K562 (cell line): ENCODE results near the gene CCL5. TPM values are rescaled to one million over a fixed set of nuclear protein-coding genes. Genes with fewer than 3 reads are reported as not detected.

Experiments
- ATAC-seq: fragments of 200-7000 bp; cut with Tn5 transposase; 3 replicates; pipeline ENCODE4 v1.9.1; 2020; ENCODE audit warnings: moderate library complexity
- BruUV-seq: library from RNA; stranded (reverse); fragments of 400-500 nt; replicated peaks from 2 replicates; lab custom pipeline; 2021; lab: Mats Ljungman, UMichigan
- CTCF ChIA-PET: fragments of 300-600 bp; formaldehyde crosslinking; extraction: SDS; loops from one replicate; lab custom pipeline; 2021; ENCODE audit warnings: low intra/inter-chr PET ratio; lab: Yijun Ruan, JAX
- POLR2A ChIA-PET: fragments of 300-600, 350-650 bp; sonication (Branson Sonifier 250); formaldehyde crosslinking; extraction: SDS; loops from one replicate; lab custom pipeline; 2021; ENCODE audit warnings: antibody characterized with exemption, inconsistent platforms; lab: Yijun Ruan, JAX
- DNase-seq, 4 experiments: peaks; one replicate each; pipeline versions ENCODE4 v3.0.0 to v3.0.0-alpha.2; 2011 to 2018; ENCODE audit warnings: low spot score in 3 of 4, mixed read lengths in 3 of 4; ENCODE audit errors: extremely low read depth in 1 of 4
- FAIRE-seq: peaks from 2 replicates; lab custom pipeline; 2011; peaks lifted over from hg19 to GRCh38; lab: Jason Lieb, UNC
- H2AFZ ChIP-seq: 2 replicates; pipeline ENCODE4 v1.6.0; 2011; ENCODE audit warnings: low read depth, low read length, control low read depth, inconsistent platforms
- H3K27ac ChIP-seq: fragments of 200-600 bp; 3 replicates; pipeline ENCODE4 v1.8.0; 2011; ENCODE audit warnings: low read depth, mild to moderate bottlenecking, control low read depth, inconsistent platforms, low read length, moderate library complexity, mixed read lengths; ENCODE audit errors: extremely low read depth
- H3K27me3 ChIP-seq, 2 experiments: fragments of 300-600 bp in 1 of 2; 2 replicates in 1 of 2; 3 replicates in 1 of 2; pipeline versions ENCODE4 v1.6.0 to v1.8.0; 2011; ENCODE audit warnings: inconsistent platforms in 2 of 2, low read length in 2 of 2, mild to moderate bottlenecking in 1 of 2, mixed read lengths in 1 of 2, moderate library complexity in 1 of 2; ENCODE audit not compliant: control insufficient read depth in 2 of 2, insufficient read depth in 2 of 2
- H3K36me3 ChIP-seq: fragments of 300-600 bp; 3 replicates; pipeline ENCODE4 v1.8.0; 2011; ENCODE audit warnings: mild to moderate bottlenecking, low read length, inconsistent platforms; ENCODE audit not compliant: control insufficient read depth, insufficient read depth
- H3K4me1 ChIP-seq, 2 experiments: fragments of 200-600 bp in 1 of 2; replicated peaks in 1 of 2; 2 replicates in 1 of 2; 3 replicates in 1 of 2; pipeline versions ENCODE4 v1.5.1 to v1.8.0; 2011; ENCODE audit warnings: inconsistent platforms in 2 of 2, low read length in 2 of 2, mild to moderate bottlenecking in 1 of 2, mixed read lengths in 1 of 2, moderate library complexity in 1 of 2; ENCODE audit not compliant: control insufficient read depth in 2 of 2, insufficient read depth in 2 of 2
- H3K4me2 ChIP-seq: 2 replicates; pipeline ENCODE4 v1.6.1; 2011; ENCODE audit warnings: low read length, control low read depth, inconsistent platforms, mixed read lengths; ENCODE audit not compliant: insufficient read depth
- H3K4me3 ChIP-seq: fragments of 200-600 bp; sonication (generic), shearing (Covaris generic); 2 replicates; pipeline ENCODE4 v1.5.1; 2016; ENCODE audit warnings: control low read depth, inconsistent platforms
- H3K79me2 ChIP-seq: fragments of 200-600 bp; 3 replicates; pipeline ENCODE4 v1.8.0; 2011; ENCODE audit warnings: low read length, inconsistent platforms; ENCODE audit not compliant: control insufficient read depth, insufficient read depth
- H3K9ac ChIP-seq, 2 experiments: 2 replicates each; pipeline versions ENCODE4 v1.6.0 to v1.6.1; 2011; ENCODE audit warnings: low read depth in 2 of 2, low read length in 2 of 2, control low read depth in 1 of 2, inconsistent platforms in 1 of 2, mild to moderate bottlenecking in 1 of 2, mixed read lengths in 1 of 2; ENCODE audit not compliant: insufficient read depth in 1 of 2
- H3K9me1 ChIP-seq: one replicate; pipeline ENCODE4 v1.6.0; 2011; ENCODE audit warnings: inconsistent platforms, mild to moderate bottlenecking, low read length, moderate library complexity; ENCODE audit not compliant: control insufficient read depth, insufficient read depth
- H3K9me3 ChIP-seq: replicated peaks from 2 replicates; pipeline ENCODE4 v1.5.1; 2011; ENCODE audit warnings: low read depth, low read length, inconsistent platforms; ENCODE audit not compliant: control insufficient read depth, insufficient read depth
- H4K20me1 ChIP-seq: replicated peaks from 2 replicates; pipeline ENCODE4 v1.6.1; 2011; ENCODE audit warnings: low read length, inconsistent platforms, mixed read lengths; ENCODE audit not compliant: control insufficient read depth, insufficient read depth
- ESRRA ChIP-seq: fragments of 450-650 bp; IDR thresholded peaks from 2 replicates; pipeline ENCODE4 v1.6.1; 2014; ENCODE audit warnings: low read depth, mild to moderate bottlenecking, moderate library complexity, borderline replicate concordance
- HDAC2 ChIP-seq: fragments of 450-650 bp; IDR thresholded peaks from 2 replicates; pipeline ENCODE4 v1.6.1; 2016; ENCODE audit warnings: mild to moderate bottlenecking
- NRF1 ChIP-seq, 2 experiments: fragments of 450-650 bp; IDR thresholded peaks in 1 of 2; conservative IDR thresholded peaks in 1 of 2; 2 replicates each; pipeline ENCODE4 v1.6.1; 2014; ENCODE audit warnings: mild to moderate bottlenecking in 2 of 2
- RAD51 ChIP-seq: fragments of 450-650 bp; IDR thresholded peaks from 2 replicates; pipeline ENCODE4 v1.7.1; 2016; ENCODE audit warnings: low read depth, mild to moderate bottlenecking, borderline replicate concordance
- ZBTB7A ChIP-seq: IDR thresholded peaks from 2 replicates; pipeline ENCODE4 v1.6.1; 2011; ENCODE audit warnings: low read depth, mild to moderate bottlenecking, low read length, moderate library complexity, borderline replicate concordance; ENCODE audit not compliant: control insufficient read depth
- ZNF197 ChIP-seq: fragments of 200-800 bp; sonication (Bioruptor generic); IDR thresholded peaks from 2 replicates; pipeline ENCODE4 v1.6.1; 2016; ENCODE audit warnings: low read depth, missing genetic modification characterization, missing compliant biosample characterization
- ZNF280B ChIP-seq: fragments of 250-450 bp; sonication (Bioruptor Pico); IDR thresholded peaks from 2 replicates; pipeline ENCODE4 v1.5.1; 2021; ENCODE audit warnings: mild to moderate bottlenecking
- ZNF639 ChIP-seq, 2 experiments: fragments of 200-800 bp in 1 of 2; sonication (Bioruptor generic) in 1 of 2; sonication (generic) in 1 of 2; formaldehyde crosslinking in 1 of 2; IDR thresholded peaks in 1 of 2; conservative IDR thresholded peaks in 1 of 2; 2 replicates each; pipeline versions ENCODE4 v1.5.0 to v1.6.1; 2016 to 2020; ENCODE audit warnings: missing compliant biosample characterization in 1 of 2, missing genetic modification characterization in 1 of 2, missing genetic modification reagents in 1 of 2
- WGBS: fragments of 100-300 bp; shearing (Covaris generic); methylation state at CpG from one replicate; pipeline ENCODE4 v1.1.6; 2016; ENCODE audit warnings: low coverage, mixed read lengths; ENCODE audit not compliant: insufficient coverage; ENCODE audit errors: missing lambda C conversion rate; 5-methylcytosine and 5-hydroxymethylcytosine counted together
- in situ Hi-C: fragments of 300-500 bp; cut with MboI; formaldehyde crosslinking; loops from 4 replicates; pipeline ENCODE4 v1.15.0; 2018; ENCODE audit warnings: inconsistent platforms, mixed read lengths
- intact Hi-C: fragments of 100-400 bp; cut with micrococcal nuclease; formaldehyde crosslinking; loops from 2 replicates; pipeline ENCODE4 v1.14.2; 2022
- polyA plus RNA-seq, 8 experiments: library from polyadenylated mRNA; depleted of rRNA in 4 of 8; stranded (reverse) in 5 of 8; unstranded in 3 of 8; fragments of >200 nt; fragmentation: Nextera tagmentation in 2 of 8; fragmentation: Illumina TruSeq in 1 of 8; extraction: Ambion mirVana in 2 of 8; extraction: Trizol in 1 of 8; gene quantifications; 2 replicates each; pipeline versions ENCODE4 v1.2.1 to v1.2.3, GENCODE V29; 2011 to 2014; ENCODE audit warnings: inconsistent platforms in 1 of 8, missing spikeins in 1 of 8
- total RNA-seq, 7 experiments: library from RNA; depleted of rRNA in 6 of 7; stranded (reverse); fragments of >200 nt in 6 of 7; fragmentation: Illumina TruSeq in 2 of 7; extraction: Trizol in 2 of 7; gene quantifications; 2 replicates each; pipeline versions ENCODE4 v1.2.1 to v1.2.3, GENCODE V29; 2011 to 2021; ENCODE audit warnings: low replicate concordance in 1 of 7
- TF ChIP-seq, protein P1 (sequence below): fragments of 250-450 bp; sonication (Bioruptor Pico); IDR thresholded peaks from 2 replicates; pipeline ENCODE4 v1.8.0; 2022; ENCODE audit warnings: inconsistent platforms, mild to moderate bottlenecking, moderate library complexity, borderline replicate concordance
- TF ChIP-seq, protein P2 (sequence below), 3 experiments: fragments of 200-800 bp in 1 of 3; fragments of 250-450 bp in 1 of 3; fragments of 450-650 bp in 1 of 3; sonication (Bioruptor Pico) in 1 of 3; sonication (Bioruptor generic) in 1 of 3; formaldehyde crosslinking in 1 of 3; IDR thresholded peaks; 2 replicates each; pipeline versions ENCODE4 v1.6.1 to v1.8.0; 2016 to 2022; ENCODE audit warnings: mild to moderate bottlenecking in 2 of 3, missing genetic modification characterization in 2 of 3, missing compliant biosample characterization in 1 of 3, moderate library complexity in 1 of 3
- TF ChIP-seq, protein P3 (sequence below): fragments of 250-450 bp; sonication (Bioruptor Pico); IDR thresholded peaks from 2 replicates; pipeline ENCODE4 v1.4.0; 2020; ENCODE audit warnings: mild to moderate bottlenecking, moderate library complexity

Gene CCL5
- total and polyA plus RNA-seq, 9 of the 15 experiments (the other 6 are each of a cell fraction or from before 2014, with no cell fraction given) = 0.18 to 0.59 (median 0.45) TPM; not detected in 1

DNA sequence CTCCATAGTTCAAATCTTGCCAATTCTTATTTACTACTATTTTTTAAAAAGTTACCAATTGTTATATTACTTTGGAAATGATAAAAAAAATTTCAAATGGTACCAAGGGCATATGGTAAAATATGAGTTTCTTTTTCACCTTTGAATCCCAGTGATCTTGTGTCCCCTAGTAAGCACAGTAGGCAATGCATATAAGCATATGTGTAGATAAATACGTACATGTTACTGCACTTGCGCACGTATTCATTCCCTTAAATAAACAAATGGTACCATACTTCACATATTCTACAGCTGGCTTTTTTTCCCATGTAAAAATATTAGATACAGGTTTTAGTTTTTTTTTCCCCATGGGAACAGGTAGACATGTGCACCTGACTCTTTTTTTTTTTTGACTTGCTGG is 39.1 kb downstream of the CCL5 start:
- no peaks in the 10 kb centered on the region for H3K9me3 ChIP-seq
- no peak overlapping the region for H3K4me2 ChIP-seq
- no peak overlapping the region for H3K27ac ChIP-seq
- WGBS = 76% methylated on average over 3 of the region's 3 CpGs
- H3K36me3 ChIP-seq = peaks cover 90% of the 10 kb centered on the region
- H3K27me3 ChIP-seq = no peaks in the 10 kb centered on the region
- H4K20me1 ChIP-seq = no peaks in the 10 kb centered on the region
- H3K79me2 ChIP-seq = no peaks in the 10 kb centered on the region
- no peaks in the 10 kb centered on the region for H3K4me1 ChIP-seq
- no TSS peak for BruUV-seq
- ChIA-PET CTCF (no interaction called here), POLR2A (interaction anchor here (0.6 to 1.3 kb wide), 2 partner anchors 9 to 248 kb away, joined by 3 to 4 read pairs; no protein-coding TSS in a partner anchor)
- intact Hi-C loops (loop anchor here (10.0 kb wide), 1 partner anchor 234 kb away; no protein-coding TSS in a partner anchor), in situ Hi-C loops (no loop called here)
- DNase-seq (no peak), ATAC-seq (no peak), FAIRE-seq (no peak)
- H3K4me3 ChIP-seq = no peak overlapping the region
- no peak overlapping the region for H2AFZ ChIP-seq
- no peak overlapping the region for H3K9ac ChIP-seq
- H3K9me1 ChIP-seq = no peaks in the 10 kb centered on the region
- TF ChIP-seq HDAC2 (no peak), ZNF280B (CRISPR knock-in tag) (no peak), RAD51 (no peak), NRF1 (conservative IDR thresholded peaks at IDR 0.05 in 1 of 2, IDR thresholded peaks at IDR 0.05 in 1 of 2) (no peak), ESRRA (no peak), ZBTB7A (no peak), ZNF639 (CRISPR knock-in tag; conservative IDR thresholded peaks at IDR 0.05 in 1 of 2, IDR thresholded peaks at IDR 0.05 in 1 of 2) (no peak), ZNF197 (CRISPR knock-in tag) (no peak)
- TF ChIP-seq, protein P1, sequence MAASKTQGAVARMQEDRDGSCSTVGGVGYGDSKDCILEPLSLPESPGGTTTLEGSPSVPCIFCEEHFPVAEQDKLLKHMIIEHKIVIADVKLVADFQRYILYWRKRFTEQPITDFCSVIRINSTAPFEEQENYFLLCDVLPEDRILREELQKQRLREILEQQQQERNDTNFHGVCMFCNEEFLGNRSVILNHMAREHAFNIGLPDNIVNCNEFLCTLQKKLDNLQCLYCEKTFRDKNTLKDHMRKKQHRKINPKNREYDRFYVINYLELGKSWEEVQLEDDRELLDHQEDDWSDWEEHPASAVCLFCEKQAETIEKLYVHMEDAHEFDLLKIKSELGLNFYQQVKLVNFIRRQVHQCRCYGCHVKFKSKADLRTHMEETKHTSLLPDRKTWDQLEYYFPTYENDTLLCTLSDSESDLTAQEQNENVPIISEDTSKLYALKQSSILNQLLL = no peak
- TF ChIP-seq, protein P2, sequence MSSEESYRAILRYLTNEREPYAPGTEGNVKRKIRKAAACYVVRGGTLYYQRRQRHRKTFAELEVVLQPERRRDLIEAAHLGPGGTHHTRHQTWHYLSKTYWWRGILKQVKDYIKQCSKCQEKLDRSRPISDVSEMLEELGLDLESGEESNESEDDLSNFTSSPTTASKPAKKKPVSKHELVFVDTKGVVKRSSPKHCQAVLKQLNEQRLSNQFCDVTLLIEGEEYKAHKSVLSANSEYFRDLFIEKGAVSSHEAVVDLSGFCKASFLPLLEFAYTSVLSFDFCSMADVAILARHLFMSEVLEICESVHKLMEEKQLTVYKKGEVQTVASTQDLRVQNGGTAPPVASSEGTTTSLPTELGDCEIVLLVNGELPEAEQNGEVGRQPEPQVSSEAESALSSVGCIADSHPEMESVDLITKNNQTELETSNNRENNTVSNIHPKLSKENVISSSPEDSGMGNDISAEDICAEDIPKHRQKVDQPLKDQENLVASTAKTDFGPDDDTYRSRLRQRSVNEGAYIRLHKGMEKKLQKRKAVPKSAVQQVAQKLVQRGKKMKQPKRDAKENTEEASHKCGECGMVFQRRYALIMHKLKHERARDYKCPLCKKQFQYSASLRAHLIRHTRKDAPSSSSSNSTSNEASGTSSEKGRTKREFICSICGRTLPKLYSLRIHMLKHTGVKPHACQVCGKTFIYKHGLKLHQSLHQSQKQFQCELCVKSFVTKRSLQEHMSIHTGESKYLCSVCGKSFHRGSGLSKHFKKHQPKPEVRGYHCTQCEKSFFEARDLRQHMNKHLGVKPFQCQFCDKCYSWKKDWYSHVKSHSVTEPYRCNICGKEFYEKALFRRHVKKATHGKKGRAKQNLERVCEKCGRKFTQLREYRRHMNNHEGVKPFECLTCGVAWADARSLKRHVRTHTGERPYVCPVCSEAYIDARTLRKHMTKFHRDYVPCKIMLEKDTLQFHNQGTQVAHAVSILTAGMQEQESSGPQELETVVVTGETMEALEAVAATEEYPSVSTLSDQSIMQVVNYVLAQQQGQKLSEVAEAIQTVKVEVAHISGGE (CRISPR knock-in tag; IDR thresholded peaks at IDR 0.05) = no peak
- TF ChIP-seq, protein P3, sequence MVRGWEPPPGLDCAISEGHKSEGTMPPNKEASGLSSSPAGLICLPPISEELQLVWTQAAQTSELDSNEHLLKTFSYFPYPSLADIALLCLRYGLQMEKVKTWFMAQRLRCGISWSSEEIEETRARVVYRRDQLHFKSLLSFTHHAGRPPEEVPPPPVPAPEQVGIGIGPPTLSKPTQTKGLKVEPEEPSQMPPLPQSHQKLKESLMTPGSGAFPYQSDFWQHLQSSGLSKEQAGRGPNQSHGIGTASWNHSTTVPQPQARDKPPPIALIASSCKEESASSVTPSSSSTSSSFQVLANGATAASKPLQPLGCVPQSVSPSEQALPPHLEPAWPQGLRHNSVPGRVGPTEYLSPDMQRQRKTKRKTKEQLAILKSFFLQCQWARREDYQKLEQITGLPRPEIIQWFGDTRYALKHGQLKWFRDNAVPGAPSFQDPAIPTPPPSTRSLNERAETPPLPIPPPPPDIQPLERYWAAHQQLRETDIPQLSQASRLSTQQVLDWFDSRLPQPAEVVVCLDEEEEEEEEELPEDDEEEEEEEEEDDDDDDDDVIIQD (CRISPR knock-in tag) = no peak
